Neutrophil (primary cell): ENCODE results near the gene SLC10A7.

Experiments
- H3K27ac ChIP-seq: fragments of 200-600 bp; sonication (generic); 2 replicates; pipeline ENCODE4 v1.5.1; 2016; ENCODE audit warnings: mild to moderate bottlenecking, moderate library complexity
- H3K27me3 ChIP-seq: fragments of 200-600 bp; sonication (generic); 2 replicates; pipeline ENCODE4 v1.6.0; 2016; ENCODE audit warnings: mild to moderate bottlenecking
- H3K36me3 ChIP-seq: fragments of 200-600 bp; sonication (generic); 2 replicates; pipeline ENCODE4 v1.5.1; 2017
- H3K4me1 ChIP-seq, 2 experiments: fragments of 200-600 bp in 1 of 2; sonication (generic) in 1 of 2; 1 replicate in 1 of 2; 2 replicates in 1 of 2; pipeline versions ENCODE4 v1.5.1 to v1.6.1; 2013 to 2016; ENCODE audit warnings: low read depth in 1 of 2, low read length in 1 of 2, mild to moderate bottlenecking in 1 of 2, moderate library complexity in 1 of 2; ENCODE audit not compliant: control insufficient read depth in 1 of 2, insufficient read depth in 1 of 2
- H3K4me3 ChIP-seq, 2 experiments: fragments of 200-600 bp in 1 of 2; sonication (generic) in 1 of 2; 1 replicate in 1 of 2; 2 replicates in 1 of 2; pipeline ENCODE4 v1.5.1; 2013 to 2016; ENCODE audit warnings: low read depth in 1 of 2, low read length in 1 of 2, mild to moderate bottlenecking in 1 of 2, moderate library complexity in 1 of 2
- H3K9me3 ChIP-seq: fragments of 200-600 bp; sonication (generic); 2 replicates; pipeline ENCODE4 v1.5.1; 2016
- CTCF ChIP-seq: fragments of 200-600 bp; sonication (generic); IDR thresholded peaks from 2 replicates; pipeline ENCODE4 v1.5.1; 2016; ENCODE audit warnings: antibody characterized with exemption

Gene SLC10A7

GRCh38 chr4:146510942-146511341 is 10.8 kb downstream of the SLC10A7 start:
- no peak for TF ChIP-seq CTCF
- no peak overlapping the region for H3K4me3 ChIP-seq
- no peak overlapping the region for H3K27ac ChIP-seq
- no peaks in the 10 kb centered on the region for H3K27me3 ChIP-seq
- H3K4me1 ChIP-seq = peaks cover 3 to 5% of the 10 kb centered on the region in 2 experiments
- no peaks in the 10 kb centered on the region for H3K36me3 ChIP-seq
- H3K9me3 ChIP-seq = no peaks in the 10 kb centered on the region

GRCh38 chr4:146508229-146508939 is 13.4 kb downstream of the SLC10A7 start:
- Histone ChIP-seq H3K36me3 (no peaks in the 10 kb centered on the region), H3K27me3 (no peaks in the 10 kb centered on the region), H3K27ac (no peak overlapping the region), H3K9me3 (no peaks in the 10 kb centered on the region), H3K4me1 (peaks cover 3 to 5% of the 10 kb centered on the region in 2 experiments), H3K4me3 (no peak overlapping the region)
- no peak for TF ChIP-seq CTCF

GRCh38 chr4:146507632-146508031 is 14.1 kb downstream of the SLC10A7 start:
- H3K9me3 ChIP-seq = no peaks in the 10 kb centered on the region
- peaks cover 3 to 5% of the 10 kb centered on the region in 2 experiments for H3K4me1 ChIP-seq
- no peak overlapping the region for H3K27ac ChIP-seq
- TF ChIP-seq CTCF = no peak
- no peaks in the 10 kb centered on the region for H3K36me3 ChIP-seq
- no peaks in the 10 kb centered on the region for H3K27me3 ChIP-seq
- no peak overlapping the region for H3K4me3 ChIP-seq

- Histone ChIP-seq H3K9me3 (no peaks in the 10 kb centered on the region), H3K4me1 (peaks cover under 1 to 2% of the 10 kb centered on the region in 2 experiments), H3K27ac (no peak overlapping the region), H3K4me3 (no peak overlapping the region), H3K36me3 (no peaks in the 10 kb centered on the region), H3K27me3 (no peaks in the 10 kb centered on the region)
- TF ChIP-seq CTCF = no peak
Measured at GRCh38 chr4:146506272-146506671, 15.5 kb downstream of the SLC10A7 start.

- no peaks in the 10 kb centered on the region for H3K4me1 ChIP-seq
- H3K4me3 ChIP-seq = no peak overlapping the region
- H3K27me3 ChIP-seq = no peaks in the 10 kb centered on the region
- no peaks in the 10 kb centered on the region for H3K9me3 ChIP-seq
- H3K36me3 ChIP-seq = no peaks in the 10 kb centered on the region
- no peak overlapping the region for H3K27ac ChIP-seq
- no peak for TF ChIP-seq CTCF
Measured at GRCh38 chr4:146500216-146500615, 21.5 kb downstream of the SLC10A7 start.
